C1 segment of cervical spinal cord (tissue), 14 donors: ENCODE measurements around the gene HPCAL1.

ENCODE experiments used
- DNase-seq, 14 donors: peaks; one replicate each; lab custom pipeline; 2025; lab: John Stamatoyannopoulos, UW

The HPCAL1 gene

GRCh38 chr2:10404324-10405143 lies 101.8 kb downstream of the HPCAL1 start:
- DNase-seq = peak in 7 of 14 donors; percentile 22 to 59 (median 31)

- DNase-seq = peak in 8 of 14 donors; percentile 31 to 84 (median 58)
Observed at GRCh38 chr2:10405448-10405847, 102.7 kb downstream of the HPCAL1 start.

- DNase-seq = peak in 2 of 14 donors; percentile 25 to 60
Observed at GRCh38 chr2:10406016-10406415, 103.3 kb downstream of the HPCAL1 start.

GRCh38 chr2:10406491-10407188 lies 103.9 kb downstream of the HPCAL1 start:
- DNase-seq = no peak

GRCh38 chr2:10407432-10407831 lies 104.7 kb downstream of the HPCAL1 start:
- DNase-seq = no peak

GRCh38 chr2:10407841-10408648 lies 105.3 kb downstream of the HPCAL1 start:
- DNase-seq = no peak

- peak in 10 of 14 donors; percentile 18 to 73 (median 38) for DNase-seq
Observed at GRCh38 chr2:10408649-10409579, 106.2 kb downstream of the HPCAL1 start.

GRCh38 chr2:10410001-10410822 lies 107.5 kb downstream of the HPCAL1 start:
- DNase-seq = peak in 1 of 14 donors; percentile 61

- no peak for DNase-seq
Observed at GRCh38 chr2:10410823-10411437, 108.2 kb downstream of the HPCAL1 start.

GRCh38 chr2:10411557-10411956 lies 108.9 kb downstream of the HPCAL1 start:
- DNase-seq = peak in 1 of 14 donors; percentile 27

GRCh38 chr2:10412380-10412779 lies 109.7 kb downstream of the HPCAL1 start:
- peak in 1 of 14 donors; percentile 15 for DNase-seq

- no peak for DNase-seq
Observed at GRCh38 chr2:10413503-10413902, 110.8 kb downstream of the HPCAL1 start.

GRCh38 chr2:10413991-10414451 lies 111.3 kb downstream of the HPCAL1 start:
- peak in 3 of 14 donors; percentile 16 to 66 (median 27) for DNase-seq

- no peak for DNase-seq
Observed at GRCh38 chr2:10414591-10414990, 111.9 kb downstream of the HPCAL1 start.

GRCh38 chr2:10415048-10415447 lies 112.3 kb downstream of the HPCAL1 start:
- DNase-seq = no peak

GRCh38 chr2:10415640-10416039 lies 112.9 kb downstream of the HPCAL1 start:
- DNase-seq = peak in 1 of 14 donors; percentile 7

- DNase-seq = no peak
Observed at GRCh38 chr2:10417551-10418335, 115.0 kb downstream of the HPCAL1 start.

- no peak for DNase-seq
Observed at GRCh38 chr2:10419553-10420257, 117.0 kb downstream of the HPCAL1 start.
